Common myeloid progenitor, CD34-positive (primary cell): ENCODE data around the gene SHH.

ENCODE experiments used
- CTCF ChIA-PET: fragments of 350-600 bp; sonication (Branson Sonifier 250); formaldehyde crosslinking; loops from one replicate; lab custom pipeline; 2021; ENCODE audit warnings: antibody characterized with exemption; lab: Charles Lee
- POLR2A ChIA-PET: fragments of 350-600 bp; sonication (Branson Sonifier 250); formaldehyde crosslinking; loops from one replicate; lab custom pipeline; 2021; ENCODE audit warnings: antibody characterized with exemption; lab: Charles Lee
- DNase-seq, 3 donors: peaks; one replicate each; pipeline versions ENCODE4 v3.0.0 to v3.0.0-alpha.2; 2013
- H3K27ac ChIP-seq, 2 experiments: 1 replicate in 1 of 2; 2 replicates in 1 of 2; pipeline ENCODE4 v1.7.0; 2013; ENCODE audit warnings: inconsistent platforms in 2 of 2, low read length in 2 of 2, mild to moderate bottlenecking in 2 of 2, low read depth in 1 of 2, moderate library complexity in 1 of 2; ENCODE audit not compliant: severe bottlenecking in 2 of 2, insufficient read depth in 1 of 2, poor library complexity in 1 of 2
- H3K27me3 ChIP-seq, 5 experiments: replicated peaks in 2 of 5; 1 replicate in 3 of 5; 2 replicates in 2 of 5; pipeline versions ENCODE4 v1.6.1 to v1.7.0; 2013; ENCODE audit warnings: low read length in 4 of 5, mild to moderate bottlenecking in 2 of 5, moderate library complexity in 2 of 5, inconsistent platforms in 1 of 5; ENCODE audit not compliant: insufficient read depth in 5 of 5, control insufficient read depth in 4 of 5
- H3K36me3 ChIP-seq, 4 experiments: 1 replicate in 2 of 4; 2 replicates in 2 of 4; pipeline versions ENCODE4 v1.6.1 to v1.7.0; 2013; ENCODE audit warnings: low read length in 3 of 4, control low read depth in 1 of 4, mild to moderate bottlenecking in 1 of 4; ENCODE audit not compliant: control insufficient read depth in 4 of 4, insufficient read depth in 4 of 4
- H3K4me1 ChIP-seq, 4 experiments: 1 replicate in 3 of 4; 2 replicates in 1 of 4; pipeline versions ENCODE4 v1.6.1 to v1.7.1; 2013; ENCODE audit warnings: low read length in 3 of 4, mild to moderate bottlenecking in 3 of 4, control low read depth in 1 of 4, inconsistent platforms in 1 of 4, moderate library complexity in 1 of 4; ENCODE audit not compliant: control insufficient read depth in 4 of 4, insufficient read depth in 4 of 4; ENCODE audit errors: control extremely low read depth in 1 of 4
- H3K4me3 ChIP-seq, 7 experiments: 1 replicate in 4 of 7; 2 replicates in 3 of 7; pipeline versions ENCODE4 v1.5.1 to v1.7.0; 2013; ENCODE audit warnings: mild to moderate bottlenecking in 7 of 7, low read length in 6 of 7, moderate library complexity in 6 of 7, inconsistent platforms in 2 of 7, low read depth in 2 of 7, control low read depth in 1 of 7; ENCODE audit not compliant: insufficient read depth in 4 of 7, control insufficient read depth in 1 of 7; ENCODE audit errors: extremely low read depth in 1 of 7
- H3K9me3 ChIP-seq, 5 experiments: 1 replicate in 4 of 5; 2 replicates in 1 of 5; pipeline versions ENCODE4 v1.6.1 to v1.7.1; 2013; ENCODE audit warnings: low read length in 4 of 5, mild to moderate bottlenecking in 2 of 5, inconsistent platforms in 1 of 5, low read depth in 1 of 5, moderate library complexity in 1 of 5; ENCODE audit not compliant: control insufficient read depth in 4 of 5, insufficient read depth in 2 of 5; ENCODE audit errors: control extremely low read depth in 1 of 5
- WGBS: methylation state at CpG from one replicate; pipeline ENCODE4 v1.1.5; 2013; ENCODE audit not compliant: insufficient coverage; 5-methylcytosine and 5-hydroxymethylcytosine counted together

SHH gene

GRCh38 chr7:155762655-155763054 lies 49.6 kb downstream of the SHH start:
- WGBS = 88% methylated on average over 9 of the region's 10 CpGs
- POLR2A ChIA-PET = no interaction called here
- Histone ChIP-seq H3K4me3 (no peak overlapping the region), H3K36me3 (peaks cover 10 to 71% (median 42%) of the 10 kb centered on the region in 4 experiments), H3K9me3 (peaks cover 0 to 2% (median 0%) of the 10 kb centered on the region in 5 experiments), H3K27me3 (no peaks in the 10 kb centered on the region), H3K27ac (no peak overlapping the region), H3K4me1 (peaks cover 10 to 54% (median 37%) of the 10 kb centered on the region in 4 experiments)
- CTCF ChIA-PET = interaction anchor here (1.0 to 1.7 kb wide), 7 partner anchors 9 to 164 kb away, joined by 3 to 6 read pairs (median 4); no protein-coding TSS in a partner anchor
- no peak for DNase-seq

- ChIA-PET CTCF (interaction anchor here (1.0 to 1.7 kb wide), 8 partner anchors 8 to 163 kb away, joined by 3 to 6 read pairs (median 4); no protein-coding TSS in a partner anchor), POLR2A (no interaction called here)
- no peaks in the 10 kb centered on the region for H3K27me3 ChIP-seq
- no peak overlapping the region for H3K27ac ChIP-seq
- H3K4me3 ChIP-seq = no peak overlapping the region
- peaks cover 8 to 67% (median 40%) of the 10 kb centered on the region in 4 experiments for H3K36me3 ChIP-seq
- 100% methylated on average over 4 of the region's 4 CpGs for WGBS
- peaks cover 10 to 54% (median 37%) of the 10 kb centered on the region in 4 experiments for H3K4me1 ChIP-seq
- H3K9me3 ChIP-seq = peaks cover 0 to 3% (median 0%) of the 10 kb centered on the region in 5 experiments
- DNase-seq = no peak
These were observed 50.2 kb downstream of the SHH start for GRCh38 chr7:155762036-155762435.

- Histone ChIP-seq H3K4me3 (no peak overlapping the region), H3K4me1 (peaks cover 10 to 54% (median 37%) of the 10 kb centered on the region in 4 experiments), H3K27me3 (no peaks in the 10 kb centered on the region), H3K36me3 (peaks cover 5 to 66% (median 33%) of the 10 kb centered on the region in 4 experiments), H3K27ac (no peak overlapping the region), H3K9me3 (peaks cover 0 to 10% (median 0%) of the 10 kb centered on the region in 5 experiments)
- CTCF ChIA-PET = interaction anchor here (1.3 to 1.7 kb wide), 3 partner anchors 11 to 15 kb away, joined by 3 to 4 read pairs (median 3); no protein-coding TSS in a partner anchor
- WGBS = 95% methylated on average over 3 of the region's 5 CpGs
- peak in 2 of 3 donors; percentile 33 to 44 for DNase-seq
- POLR2A ChIA-PET = no interaction called here
These were observed 51.1 kb downstream of the SHH start for GRCh38 chr7:155761162-155761561.

GRCh38 chr7:155759740-155760430 lies 52.4 kb downstream of the SHH start:
- CTCF ChIA-PET = interaction anchor here (0.6 to 1.4 kb wide), 3 partner anchors 8 to 18 kb away, joined by 3 to 4 read pairs (median 3); no protein-coding TSS in a partner anchor
- H3K36me3 ChIP-seq = peaks cover 3 to 53% (median 22%) of the 10 kb centered on the region in 4 experiments
- DNase-seq = no peak
- POLR2A ChIA-PET = no interaction called here
- H3K9me3 ChIP-seq = peaks cover 0 to 10% (median 0%) of the 10 kb centered on the region in 5 experiments
- H3K27ac ChIP-seq = no peak overlapping the region
- H3K4me3 ChIP-seq = no peak overlapping the region
- peaks cover 10 to 50% (median 36%) of the 10 kb centered on the region in 4 experiments for H3K4me1 ChIP-seq
- no peaks in the 10 kb centered on the region for H3K27me3 ChIP-seq
- 94% methylated on average over 3 of the region's 9 CpGs for WGBS

- WGBS = 96% methylated on average over 10 of the region's 10 CpGs
- no peak for DNase-seq
- Histone ChIP-seq H3K36me3 (peaks cover 5 to 55% (median 18%) of the 10 kb centered on the region in 4 experiments), H3K9me3 (peaks cover 0 to 10% (median 0%) of the 10 kb centered on the region in 5 experiments), H3K4me3 (no peak overlapping the region), H3K27ac (no peak overlapping the region), H3K4me1 (peaks cover 8 to 35% (median 21%) of the 10 kb centered on the region in 4 experiments), H3K27me3 (no peaks in the 10 kb centered on the region)
- ChIA-PET POLR2A (no interaction called here), CTCF (no interaction called here)
These were observed 53.9 kb downstream of the SHH start for GRCh38 chr7:155758348-155758747.

GRCh38 chr7:155756322-155756721 lies 55.9 kb downstream of the SHH start:
- Histone ChIP-seq H3K27me3 (no peaks in the 10 kb centered on the region), H3K9me3 (peaks cover 0 to 10% (median 0%) of the 10 kb centered on the region in 5 experiments), H3K27ac (no peak overlapping the region), H3K36me3 (peaks cover 0 to 55% (median 19%) of the 10 kb centered on the region in 4 experiments), H3K4me3 (no peak overlapping the region), H3K4me1 (peaks cover 2 to 15% (median 6%) of the 10 kb centered on the region in 4 experiments)
- no peak for DNase-seq
- ChIA-PET CTCF (no interaction called here), POLR2A (no interaction called here)
- 93% methylated on average over 9 of the region's 9 CpGs for WGBS

GRCh38 chr7:155755026-155755425 lies 57.2 kb downstream of the SHH start:
- 93% methylated on average over 2 of the region's 3 CpGs for WGBS
- no peak overlapping the region for H3K27ac ChIP-seq
- H3K36me3 ChIP-seq = peaks cover 0 to 44% (median 17%) of the 10 kb centered on the region in 4 experiments
- H3K9me3 ChIP-seq = peaks cover 0 to 10% (median 0%) of the 10 kb centered on the region in 5 experiments
- no peak for DNase-seq
- no peaks in the 10 kb centered on the region for H3K27me3 ChIP-seq
- ChIA-PET CTCF (interaction anchor here (1.4 to 1.8 kb wide), 2 partner anchors 10 to 157 kb away, joined by 4 to 5 read pairs; no protein-coding TSS in a partner anchor), POLR2A (no interaction called here)
- H3K4me3 ChIP-seq = no peak overlapping the region
- peaks cover 0 to 7% (median 0%) of the 10 kb centered on the region in 4 experiments for H3K4me1 ChIP-seq
